ENCODE measurements around the gene ANKRD52. TPM values are rescaled to one million over a fixed set of nuclear protein-coding genes. Genes with fewer than 3 reads are reported as not detected.

The ANKRD52 gene
- total RNA-seq, 1 donor from 2014 or later: 67.7 TPM

GRCh38 chr12:56248711-56249110 lies 9.5 kb downstream of the ANKRD52 start:
- no peak overlapping the region for H3K27ac Mint-ChIP-seq (ENCODE audit: unreplicated experiment)
- H3K27me3 Mint-ChIP-seq (ENCODE audit: unreplicated experiment): no peaks in the 10 kb centered on the region
- no peaks in the 10 kb centered on the region for H3K4me1 Mint-ChIP-seq (ENCODE audit: unreplicated experiment)
- no peak for DNase-seq (ENCODE audit: extremely low spot score, unreplicated experiment)
- H3K4me3 Mint-ChIP-seq (ENCODE audit: unreplicated experiment): no peak overlapping the region
- no peaks in the 10 kb centered on the region for H3K9me3 Mint-ChIP-seq (ENCODE audit: unreplicated experiment)
- H3K36me3 Mint-ChIP-seq (ENCODE audit: unreplicated experiment): peaks cover 31% of the 10 kb centered on the region
- TF ChIP-seq, protein P1, sequence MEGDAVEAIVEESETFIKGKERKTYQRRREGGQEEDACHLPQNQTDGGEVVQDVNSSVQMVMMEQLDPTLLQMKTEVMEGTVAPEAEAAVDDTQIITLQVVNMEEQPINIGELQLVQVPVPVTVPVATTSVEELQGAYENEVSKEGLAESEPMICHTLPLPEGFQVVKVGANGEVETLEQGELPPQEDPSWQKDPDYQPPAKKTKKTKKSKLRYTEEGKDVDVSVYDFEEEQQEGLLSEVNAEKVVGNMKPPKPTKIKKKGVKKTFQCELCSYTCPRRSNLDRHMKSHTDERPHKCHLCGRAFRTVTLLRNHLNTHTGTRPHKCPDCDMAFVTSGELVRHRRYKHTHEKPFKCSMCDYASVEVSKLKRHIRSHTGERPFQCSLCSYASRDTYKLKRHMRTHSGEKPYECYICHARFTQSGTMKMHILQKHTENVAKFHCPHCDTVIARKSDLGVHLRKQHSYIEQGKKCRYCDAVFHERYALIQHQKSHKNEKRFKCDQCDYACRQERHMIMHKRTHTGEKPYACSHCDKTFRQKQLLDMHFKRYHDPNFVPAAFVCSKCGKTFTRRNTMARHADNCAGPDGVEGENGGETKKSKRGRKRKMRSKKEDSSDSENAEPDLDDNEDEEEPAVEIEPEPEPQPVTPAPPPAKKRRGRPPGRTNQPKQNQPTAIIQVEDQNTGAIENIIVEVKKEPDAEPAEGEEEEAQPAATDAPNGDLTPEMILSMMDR (IDR thresholded peaks at IDR 0.05): no peak

DNA sequence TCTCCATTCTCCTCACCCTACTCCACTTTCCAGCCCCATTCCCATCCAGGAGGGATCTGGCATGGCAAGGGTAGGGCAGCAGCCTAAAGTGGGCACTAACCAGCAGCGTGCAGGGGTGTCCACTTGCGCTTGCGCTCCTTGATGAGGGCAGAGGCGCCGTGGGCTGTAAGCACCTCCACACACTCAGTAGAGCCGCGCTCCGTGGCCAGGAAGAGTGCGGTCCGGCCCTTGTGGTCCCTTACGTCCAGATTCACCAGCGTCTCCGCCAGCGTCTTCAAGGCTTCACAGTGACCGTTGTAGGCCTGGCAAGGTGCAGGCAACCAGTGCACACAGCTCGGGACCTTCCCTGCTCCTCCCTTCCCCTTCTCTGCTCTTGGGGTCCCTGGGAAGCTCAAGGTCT lies 10.3 kb downstream of the ANKRD52 start:
- Mint-ChIP-seq H3K4me1 (ENCODE audit: unreplicated experiment) (no peaks in the 10 kb centered on the region), H3K36me3 (ENCODE audit: unreplicated experiment) (peaks cover 26% of the 10 kb centered on the region), H3K27ac (ENCODE audit: unreplicated experiment) (no peak overlapping the region), H3K27me3 (ENCODE audit: unreplicated experiment) (no peaks in the 10 kb centered on the region), H3K4me3 (ENCODE audit: unreplicated experiment) (no peak overlapping the region), H3K9me3 (ENCODE audit: unreplicated experiment) (no peaks in the 10 kb centered on the region)
- no peak for DNase-seq (ENCODE audit: extremely low spot score, unreplicated experiment)
- TF ChIP-seq, protein P1 (IDR thresholded peaks at IDR 0.05): no peak

DNA sequence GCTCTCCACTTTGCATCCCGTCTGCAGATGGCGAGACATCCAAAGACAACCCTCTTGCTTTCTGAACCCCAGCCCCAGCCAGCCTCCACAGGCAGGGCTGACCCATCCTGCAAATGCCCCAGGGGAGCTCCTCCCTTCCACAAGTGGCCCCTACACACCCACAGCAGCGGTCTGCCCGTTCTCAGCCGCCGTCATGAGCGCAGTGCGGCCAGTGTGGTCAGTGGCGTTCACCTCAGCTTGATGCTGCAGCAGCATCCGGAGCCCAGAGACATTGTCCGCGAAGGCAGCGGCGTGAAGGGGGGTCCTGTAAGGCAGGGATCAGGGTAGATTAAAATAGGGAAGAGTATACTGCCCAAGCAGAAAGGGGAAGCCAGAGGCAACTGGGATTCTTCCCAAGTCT lies 13.7 kb downstream of the ANKRD52 start:
- Mint-ChIP-seq H3K27me3 (ENCODE audit: unreplicated experiment) (no peaks in the 10 kb centered on the region), H3K27ac (ENCODE audit: unreplicated experiment) (no peak overlapping the region), H3K36me3 (ENCODE audit: unreplicated experiment) (peaks cover 39% of the 10 kb centered on the region), H3K4me3 (ENCODE audit: unreplicated experiment) (no peak overlapping the region), H3K4me1 (ENCODE audit: unreplicated experiment) (peaks cover 2% of the 10 kb centered on the region), H3K9me3 (ENCODE audit: unreplicated experiment) (no peaks in the 10 kb centered on the region)
- TF ChIP-seq, protein P1 (IDR thresholded peaks at IDR 0.05): no peak
- DNase-seq (ENCODE audit: extremely low spot score, unreplicated experiment): no peak

DNA sequence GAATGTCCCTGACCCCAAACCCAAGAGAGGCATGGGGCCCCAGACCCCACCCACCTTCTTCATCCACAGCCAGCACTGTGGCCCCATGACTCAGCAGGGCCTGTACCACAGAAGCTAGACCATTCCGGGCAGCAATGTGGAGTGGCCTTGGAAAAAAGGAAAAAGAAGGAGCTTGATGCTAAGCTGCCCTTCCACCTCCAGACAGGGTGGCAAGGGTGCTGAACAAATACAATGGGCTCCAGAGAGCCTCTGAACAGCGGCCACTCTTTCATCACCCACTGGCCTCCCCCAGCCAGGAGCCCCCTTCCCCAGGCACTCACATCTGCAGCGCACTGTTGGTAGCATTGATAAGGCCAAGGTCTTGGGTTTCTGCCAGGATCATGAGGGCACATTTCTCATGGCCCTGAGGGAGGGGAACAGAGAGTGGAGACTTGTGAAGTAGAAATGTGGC lies 14.4 kb downstream of the ANKRD52 start:
- TF ChIP-seq, protein P1 (IDR thresholded peaks at IDR 0.05): no peak
- Mint-ChIP-seq H3K4me3 (ENCODE audit: unreplicated experiment) (no peak overlapping the region), H3K4me1 (ENCODE audit: unreplicated experiment) (peaks cover 2% of the 10 kb centered on the region), H3K27ac (ENCODE audit: unreplicated experiment) (no peak overlapping the region), H3K27me3 (ENCODE audit: unreplicated experiment) (no peaks in the 10 kb centered on the region), H3K36me3 (ENCODE audit: unreplicated experiment) (peaks cover 35% of the 10 kb centered on the region), H3K9me3 (ENCODE audit: unreplicated experiment) (no peaks in the 10 kb centered on the region)
- DNase-seq (ENCODE audit: extremely low spot score, unreplicated experiment): no peak

GRCh38 chr12:56242986-56243385 lies 15.2 kb downstream of the ANKRD52 start:
- H3K36me3 Mint-ChIP-seq (ENCODE audit: unreplicated experiment): peaks cover 35% of the 10 kb centered on the region
- TF ChIP-seq, protein P1 (IDR thresholded peaks at IDR 0.05): no peak
- no peak overlapping the region for H3K4me3 Mint-ChIP-seq (ENCODE audit: unreplicated experiment)
- no peaks in the 10 kb centered on the region for H3K27me3 Mint-ChIP-seq (ENCODE audit: unreplicated experiment)
- H3K27ac Mint-ChIP-seq (ENCODE audit: unreplicated experiment): no peak overlapping the region
- no peak for DNase-seq (ENCODE audit: extremely low spot score, unreplicated experiment)
- H3K9me3 Mint-ChIP-seq (ENCODE audit: unreplicated experiment): no peaks in the 10 kb centered on the region
- H3K4me1 Mint-ChIP-seq (ENCODE audit: unreplicated experiment): peaks cover 2% of the 10 kb centered on the region

Measured in osteocyte (in vitro differentiated cells).